Right ventricle myocardium superior (tissue), 1 donor: ENCODE data around the gene GRIP1. TPM values are rescaled to one million over a fixed set of nuclear protein-coding genes. Genes with fewer than 3 reads are reported as not detected.
"Not testable (repeated sequence)": the region's sequence is repeated elsewhere in the genome, so short reads cannot be mapped to it uniquely, and the experiment has no call there.

Source experiments
- ATAC-seq: fragments of 200-7000 bp; cut with Tn5 transposase; one replicate; pipeline ENCODE4 v1.9.1; 2020; ENCODE audit warnings: mild to moderate bottlenecking; ENCODE audit not compliant: poor library complexity
- DNase-seq: peaks from one replicate; pipeline ENCODE4 v3.0.0-alpha.2; 2020
- intact Hi-C: fragments of 100-400 bp; cut with DNase I; formaldehyde crosslinking; loops from one replicate; pipeline ENCODE4 v1.11.2; 2022
- total RNA-seq: library from RNA; stranded (reverse); fragmentation: NEBNext Ultra II Directional; extraction: Animal tissue kit (Norgen Biotek cat#: 25700); gene quantifications from one replicate; pipeline ENCODE4 v1.2.1, GENCODE V29; 2021
- donor health status: DM: no; HTN: yes; CAD: no; lungs with severe emphysema.

The GRIP1 gene
- total RNA-seq, 1 donor from 2014 or later = 4.1 TPM

DNA sequence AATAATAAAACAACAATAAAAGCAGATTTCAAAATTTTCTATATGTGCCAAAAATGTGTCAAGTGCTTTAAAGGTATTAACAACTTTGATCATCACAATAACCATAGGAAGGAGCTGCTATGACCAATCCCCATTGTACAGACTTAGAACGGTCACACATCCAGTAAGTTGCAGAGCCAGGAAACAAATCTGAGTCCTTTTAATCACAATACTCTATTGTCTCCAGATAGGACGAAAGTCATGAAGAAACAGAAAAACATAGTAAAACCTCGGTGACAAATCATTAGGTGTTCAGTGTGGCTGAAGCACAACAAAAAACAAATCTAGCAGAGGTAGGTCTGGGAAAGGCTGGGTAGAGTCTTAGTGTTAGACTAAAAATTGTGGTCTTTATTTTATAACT, 178.8 kb downstream of the GRIP1 start:
- intact Hi-C loops = no loop called here
- ATAC-seq (no peak), DNase-seq (no peak)

GRCh38 chr12:66499000-66499399, 179.9 kb downstream of the GRIP1 start:
- intact Hi-C loops = no loop called here
- DNase-seq (no peak), ATAC-seq (no peak)

DNA sequence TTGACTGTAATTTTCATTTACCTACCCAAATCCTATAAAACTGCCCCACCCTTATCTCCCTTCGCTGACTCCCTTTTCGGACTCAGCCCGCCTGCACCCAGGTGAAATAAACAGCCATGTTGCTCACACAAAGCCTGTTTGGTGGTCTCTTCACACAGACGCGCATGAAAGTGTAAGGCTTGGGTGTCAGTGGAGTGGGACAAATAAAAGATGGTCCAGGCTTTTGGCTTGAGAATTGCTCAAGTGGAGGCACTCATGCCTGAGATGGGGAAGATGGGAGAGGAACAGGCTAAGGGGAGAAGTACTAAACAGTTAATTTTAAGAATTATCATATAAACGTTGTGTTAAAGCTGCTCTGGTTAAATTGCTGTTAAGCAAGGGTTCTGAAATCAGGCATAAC, 180.8 kb downstream of the GRIP1 start:
- intact Hi-C loops, ATAC-seq, DNase-seq: not testable (repeated sequence)

GRCh38 chr12:66497008-66497897, 181.6 kb downstream of the GRIP1 start:
- DNase-seq (no peak), ATAC-seq (no peak)
- intact Hi-C loops = no loop called here

DNA sequence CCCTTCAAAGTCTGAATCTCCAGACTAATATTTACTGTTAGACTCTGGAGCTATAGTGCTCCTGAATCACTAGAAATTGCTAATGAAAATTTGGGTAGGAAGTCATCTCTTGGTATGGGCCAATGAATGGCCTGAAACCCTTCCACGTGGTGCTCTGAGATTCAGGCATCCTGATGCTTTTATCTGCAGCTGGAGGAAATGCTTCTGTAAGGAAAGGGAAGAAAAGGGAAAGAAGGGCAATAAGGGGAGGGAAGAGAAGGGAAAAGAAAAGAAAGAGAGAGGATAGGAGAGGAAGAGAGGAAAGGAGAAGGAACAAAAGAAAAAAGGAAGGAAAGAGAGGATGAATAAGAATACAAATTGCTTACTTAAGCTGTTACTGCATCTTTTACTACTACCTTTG, 182.3 kb downstream of the GRIP1 start:
- intact Hi-C loops = no loop called here
- ATAC-seq (no peak), DNase-seq (no peak)

- intact Hi-C loops = no loop called here
- no peak for ATAC-seq
Observed at GRCh38 chr12:66495709-66496108, 183.2 kb downstream of the GRIP1 start.

GRCh38 chr12:66493819-66494218, 185.1 kb downstream of the GRIP1 start:
- intact Hi-C loops = no loop called here

More at GRCh38 chr12:66495709-66496108, 183.2 kb downstream of the GRIP1 start:
- DNase-seq = no peak

GRCh38 chr12:66491853-66492252, 187.0 kb downstream of the GRIP1 start:
- intact Hi-C loops = no loop called here
- ATAC-seq = no peak
- no peak for DNase-seq

More at GRCh38 chr12:66493819-66494218, 185.1 kb downstream of the GRIP1 start:
- ATAC-seq = no peak
- no peak for DNase-seq

- intact Hi-C loops = no loop called here
- ATAC-seq (no peak), DNase-seq (no peak)
Observed at GRCh38 chr12:66482351-66483203, 196.3 kb downstream of the GRIP1 start.

- ATAC-seq (no peak), DNase-seq (no peak)
- intact Hi-C loops = no loop called here
Observed at GRCh38 chr12:66467932-66468331, 210.9 kb downstream of the GRIP1 start.

DNA sequence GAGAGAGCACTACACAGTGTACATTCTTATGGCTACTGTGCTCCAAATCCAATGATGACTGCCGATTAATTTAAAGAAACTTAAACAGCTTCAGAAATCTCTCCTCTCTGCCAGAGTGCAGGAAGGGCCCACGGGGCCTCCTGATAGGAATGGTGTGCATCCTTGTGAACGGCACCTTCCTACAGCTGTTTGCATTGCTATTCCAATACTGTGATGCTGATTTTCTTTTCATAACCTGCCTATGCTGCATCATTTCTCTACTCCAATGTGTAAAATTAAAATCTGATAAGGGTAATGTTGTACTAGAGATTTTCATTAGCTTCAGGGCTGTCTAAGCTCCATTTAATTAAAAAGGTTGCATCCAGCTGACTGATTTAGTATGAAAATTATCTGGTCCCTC, 217.5 kb downstream of the GRIP1 start:
- ATAC-seq (no peak), DNase-seq (no peak)
- intact Hi-C loops = no loop called here

DNA sequence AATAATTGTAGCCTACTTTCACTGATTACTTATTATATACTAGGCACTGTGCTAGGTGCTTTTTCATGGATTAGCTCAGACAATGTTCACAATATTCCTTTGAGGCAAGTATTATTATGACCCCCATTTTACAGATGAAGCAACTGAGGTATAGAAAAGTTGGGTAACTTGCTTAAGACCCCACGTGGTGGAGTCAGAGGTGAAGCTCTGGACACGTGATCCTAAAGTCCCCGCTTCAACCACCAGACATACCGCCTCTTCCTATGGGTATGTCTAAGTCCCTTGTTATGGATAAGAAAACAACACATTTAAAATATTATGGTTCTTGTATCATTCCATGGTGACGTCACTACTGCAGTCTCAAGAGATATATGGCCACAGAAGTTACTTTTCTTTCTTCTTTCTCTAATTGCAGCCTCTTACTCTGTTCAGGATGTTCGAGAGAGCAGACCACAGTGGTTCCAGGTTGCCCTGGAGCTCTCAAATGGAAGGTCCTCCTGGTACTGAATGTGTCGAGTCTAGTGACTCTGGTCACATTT, 218.9 kb downstream of the GRIP1 start:
- DNase-seq (no peak), ATAC-seq (no peak)
- intact Hi-C loops = no loop called here

- intact Hi-C loops = no loop called here
- no peak for ATAC-seq
Observed at GRCh38 chr12:66456612-66457011, 222.3 kb downstream of the GRIP1 start.

DNA sequence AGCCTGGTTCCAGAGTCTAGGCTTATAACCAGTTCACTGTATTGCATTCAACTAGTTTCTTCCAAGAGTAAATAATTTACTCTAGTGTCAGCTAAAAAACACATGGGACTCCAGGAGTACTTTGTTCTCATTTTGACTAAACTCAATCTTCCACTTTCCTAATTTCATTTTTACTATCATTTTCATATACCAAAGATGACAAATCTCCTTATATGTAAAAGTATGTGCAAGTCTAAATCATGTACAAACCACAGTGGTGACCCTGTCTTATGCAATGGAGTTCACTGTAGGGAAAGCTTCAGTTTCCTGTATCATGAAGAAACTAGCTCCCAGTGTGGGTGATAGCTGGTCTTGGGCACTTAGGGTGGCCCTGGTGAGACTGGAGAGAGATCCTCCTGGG, 225.0 kb downstream of the GRIP1 start:
- ATAC-seq (no peak), DNase-seq (no peak)
- intact Hi-C loops = no loop called here

More at GRCh38 chr12:66456612-66457011, 222.3 kb downstream of the GRIP1 start:
- DNase-seq = no peak

DNA sequence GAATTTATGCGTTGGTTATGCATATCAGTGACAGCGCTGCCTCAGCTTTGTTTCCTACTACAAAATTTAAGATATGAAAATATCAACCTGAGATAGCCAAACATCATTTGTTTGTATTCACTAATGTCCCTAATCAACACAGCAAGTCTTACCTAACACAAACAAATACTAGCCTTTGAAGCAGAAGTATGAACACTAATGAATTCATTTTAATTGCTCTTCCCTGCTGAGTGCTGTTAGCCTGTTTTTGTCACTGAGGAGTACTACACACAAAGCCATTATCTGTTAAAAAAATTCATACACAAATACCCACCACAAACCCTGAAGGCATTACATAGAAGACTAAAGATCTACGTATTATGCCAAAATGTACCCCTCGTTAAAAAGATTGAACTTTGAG, 225.8 kb downstream of the GRIP1 start:
- DNase-seq (no peak), ATAC-seq (no peak)
- intact Hi-C loops = no loop called here

GRCh38 chr12:66449531-66449930, 229.3 kb downstream of the GRIP1 start:
- intact Hi-C loops = no loop called here
- ATAC-seq (no peak), DNase-seq (no peak)

DNA sequence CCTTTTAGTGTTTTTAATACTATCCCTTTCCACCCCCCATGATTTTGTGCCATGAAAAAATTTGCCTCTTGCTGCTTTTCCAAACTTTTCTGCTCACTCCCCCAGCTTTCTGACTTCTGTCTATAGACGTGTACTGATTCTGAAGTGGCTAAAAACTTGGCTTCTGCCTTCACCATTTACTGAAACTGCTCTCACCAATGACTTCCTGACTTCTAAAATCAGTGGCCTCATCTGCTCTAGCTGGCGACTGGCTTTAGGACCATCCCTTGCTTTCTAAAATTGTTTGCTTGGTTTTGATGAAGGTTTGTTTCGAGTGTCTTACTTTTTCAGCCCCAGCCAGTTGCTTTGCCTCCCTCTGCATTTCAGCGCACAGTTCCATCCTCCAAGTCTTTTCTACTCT, 231.2 kb downstream of the GRIP1 start:
- no peak for ATAC-seq
- intact Hi-C loops = no loop called here
- DNase-seq = no peak

GRCh38 chr12:66446276-66446675, 232.6 kb downstream of the GRIP1 start:
- ATAC-seq (no peak), DNase-seq (no peak)
- intact Hi-C loops = no loop called here

DNA sequence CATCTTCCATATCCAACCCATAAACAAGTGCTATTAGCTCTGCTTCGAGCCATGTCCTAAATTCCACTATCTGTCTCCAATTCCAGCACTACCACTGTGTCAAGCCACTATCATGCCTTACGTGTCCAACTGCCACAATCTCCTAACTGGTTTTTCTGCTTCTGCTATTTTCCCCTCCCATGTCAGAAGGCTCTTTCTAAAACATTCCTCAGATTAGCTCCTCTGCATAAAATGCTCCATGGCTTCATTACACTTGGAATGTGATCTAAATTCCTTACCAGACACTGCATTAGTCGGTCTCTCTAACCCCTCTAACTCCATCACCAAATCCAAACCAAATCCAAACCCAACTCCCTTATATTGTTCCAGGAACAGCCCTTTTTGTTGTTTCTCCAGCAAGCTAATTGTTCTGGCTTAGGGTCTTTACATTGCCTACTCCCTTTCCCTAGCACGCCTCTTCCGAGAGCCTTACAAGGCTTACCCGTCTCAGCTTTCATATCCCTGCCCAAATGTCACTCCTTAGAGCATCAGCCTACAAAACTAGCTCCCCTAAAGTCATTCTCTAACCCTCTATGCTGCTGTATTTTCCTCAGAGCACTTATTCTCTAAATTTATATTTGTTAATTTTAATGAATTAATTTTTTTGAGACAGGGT, 236.8 kb downstream of the GRIP1 start:
- no peak for ATAC-seq
- intact Hi-C loops = no loop called here
- no peak for DNase-seq
